HEK293 (cell line): Measurements from ENCODE around the gene SNX8.

ENCODE experiments used
- EGR2 ChIP-seq: fragments of 450-650 bp; formaldehyde crosslinking; IDR thresholded peaks from 2 replicates; pipeline ENCODE4 v1.5.1; 2016; ENCODE audit warnings: low read depth, missing biosample characterization, missing genetic modification characterization
- KLF16 ChIP-seq: fragments of 450-650 bp; formaldehyde crosslinking; IDR thresholded peaks from 2 replicates; pipeline ENCODE4 v1.5.1; 2017; ENCODE audit warnings: missing biosample characterization, missing genetic modification characterization
- MZF1 ChIP-seq: fragments of 450-650 bp; formaldehyde crosslinking; IDR thresholded peaks from 2 replicates; pipeline ENCODE4 v1.5.1; 2017; ENCODE audit warnings: missing biosample characterization, missing genetic modification characterization, borderline replicate concordance
- PRDM1 ChIP-seq: fragments of 450-650 bp; formaldehyde crosslinking; IDR thresholded peaks from 2 replicates; pipeline ENCODE4; 2016; ENCODE audit warnings: missing biosample characterization, missing genetic modification characterization
- SP3 ChIP-seq: fragments of 450-650 bp; formaldehyde crosslinking; IDR thresholded peaks from 2 replicates; pipeline ENCODE4 v1.5.1; 2016; ENCODE audit warnings: missing biosample characterization, missing genetic modification characterization
- SP7 ChIP-seq: fragments of 450-650 bp; formaldehyde crosslinking; IDR thresholded peaks from 2 replicates; pipeline ENCODE4 v1.5.1; 2016; ENCODE audit warnings: missing biosample characterization, missing genetic modification characterization
- TSHZ1 ChIP-seq: fragments of 450-650 bp; formaldehyde crosslinking; IDR thresholded peaks from 2 replicates; pipeline ENCODE4 v1.5.1; 2016; ENCODE audit warnings: missing biosample characterization, missing genetic modification characterization, borderline replicate concordance
- ZBTB26 ChIP-seq: fragments of 450-650 bp; formaldehyde crosslinking; optimal IDR thresholded peaks from 2 replicates; pipeline ENCODE3; 2016; ENCODE audit warnings: missing biosample characterization, mild to moderate bottlenecking, missing genetic modification characterization
- ZBTB48 ChIP-seq: fragments of 450-650 bp; formaldehyde crosslinking; IDR thresholded peaks from 2 replicates; pipeline ENCODE4 v1.5.1; 2016; ENCODE audit warnings: missing biosample characterization, missing genetic modification characterization
- ZFHX2 ChIP-seq: fragments of 450-650 bp; formaldehyde crosslinking; conservative IDR thresholded peaks from 2 replicates; pipeline ENCODE4 v1.5.1; 2016; ENCODE audit warnings: missing biosample characterization, missing genetic modification characterization
- ZFP3 ChIP-seq: fragments of 450-650 bp; formaldehyde crosslinking; IDR thresholded peaks from 2 replicates; pipeline ENCODE4 v1.5.1; 2016; ENCODE audit warnings: low read depth, missing biosample characterization, missing genetic modification characterization
- ZFP41 ChIP-seq: fragments of 450-650 bp; formaldehyde crosslinking; IDR thresholded peaks from 2 replicates; pipeline ENCODE4 v1.5.1; 2016; ENCODE audit warnings: missing biosample characterization, missing genetic modification characterization, borderline replicate concordance
- ZNF132 ChIP-seq: fragments of 450-650 bp; formaldehyde crosslinking; IDR thresholded peaks from 2 replicates; pipeline ENCODE4 v1.5.1; 2017; ENCODE audit warnings: missing biosample characterization, missing genetic modification characterization, borderline replicate concordance
- ZNF133 ChIP-seq: fragments of 450-650 bp; formaldehyde crosslinking; IDR thresholded peaks from 2 replicates; pipeline ENCODE4 v1.5.1; 2016; ENCODE audit warnings: missing biosample characterization, missing genetic modification characterization
- ZNF157 ChIP-seq: fragments of 450-650 bp; formaldehyde crosslinking; IDR thresholded peaks from 2 replicates; pipeline ENCODE4 v1.5.1; 2016; ENCODE audit warnings: missing biosample characterization, missing genetic modification characterization
- ZNF239 ChIP-seq: fragments of 450-650 bp; formaldehyde crosslinking; IDR thresholded peaks from 2 replicates; pipeline ENCODE4 v1.5.1; 2016; ENCODE audit warnings: missing biosample characterization, missing genetic modification characterization
- ZNF311 ChIP-seq: fragments of 450-650 bp; formaldehyde crosslinking; IDR thresholded peaks from 2 replicates; pipeline ENCODE4 v1.5.1; 2017; ENCODE audit warnings: missing biosample characterization, missing genetic modification characterization, borderline replicate concordance
- ZNF473 ChIP-seq: fragments of 450-650 bp; formaldehyde crosslinking; IDR thresholded peaks from 2 replicates; pipeline ENCODE4 v1.5.1; 2017; ENCODE audit warnings: missing biosample characterization, missing genetic modification characterization
- ZNF510 ChIP-seq: fragments of 450-650 bp; formaldehyde crosslinking; IDR thresholded peaks from 2 replicates; pipeline ENCODE4 v1.5.1; 2018; ENCODE audit warnings: mild to moderate bottlenecking, missing genetic modification characterization, missing biosample characterization; ENCODE audit not compliant: insufficient replicate concordance
- ZNF530 ChIP-seq: fragments of 450-650 bp; formaldehyde crosslinking; IDR thresholded peaks from 2 replicates; pipeline ENCODE4 v1.5.1; 2016; ENCODE audit warnings: low read depth, missing biosample characterization, missing genetic modification characterization
- ZNF701 ChIP-seq: fragments of 450-650 bp; formaldehyde crosslinking; IDR thresholded peaks from 2 replicates; pipeline ENCODE4 v1.5.1; 2016; ENCODE audit warnings: missing biosample characterization, missing genetic modification characterization
- ZNF76 ChIP-seq: fragments of 450-650 bp; formaldehyde crosslinking; IDR thresholded peaks from 2 replicates; pipeline ENCODE4; 2016; ENCODE audit warnings: low read depth, missing biosample characterization, missing genetic modification characterization, borderline replicate concordance
- ZNF837 ChIP-seq: fragments of 450-650 bp; formaldehyde crosslinking; IDR thresholded peaks from 2 replicates; pipeline ENCODE4 v1.5.1; 2016; ENCODE audit warnings: missing biosample characterization, missing genetic modification characterization
- ZSCAN30 ChIP-seq: fragments of 450-650 bp; IDR thresholded peaks from 2 replicates; pipeline ENCODE4 v1.5.1; 2018; ENCODE audit warnings: missing biosample characterization, mild to moderate bottlenecking, missing genetic modification characterization, moderate library complexity
- TF ChIP-seq, protein P1 (sequence below): fragments of 450-650 bp; formaldehyde crosslinking; conservative IDR thresholded peaks from 2 replicates; pipeline ENCODE4 v1.5.1; 2016; ENCODE audit warnings: low read depth, missing biosample characterization, missing genetic modification characterization
- TF ChIP-seq, protein P2 (sequence below): fragments of 450-650 bp; formaldehyde crosslinking; IDR thresholded peaks from 2 replicates; pipeline ENCODE4 v1.5.1; 2017; ENCODE audit warnings: missing biosample characterization, mild to moderate bottlenecking, missing genetic modification characterization, moderate library complexity
- TF ChIP-seq, protein P3 (sequence below): fragments of 450-650 bp; formaldehyde crosslinking; IDR thresholded peaks from 2 replicates; pipeline ENCODE4 v1.5.1; 2016; ENCODE audit warnings: missing biosample characterization, missing genetic modification characterization
- TF ChIP-seq, protein P4 (sequence below): fragments of 450-650 bp; formaldehyde crosslinking; IDR thresholded peaks from 2 replicates; pipeline ENCODE4 v1.5.1; 2016; ENCODE audit warnings: missing biosample characterization, missing genetic modification characterization

SNX8 gene

GRCh38 chr7:2353936-2354185 is 39.6 kb upstream of the SNX8 start (continued):
- TF ChIP-seq, protein P1, sequence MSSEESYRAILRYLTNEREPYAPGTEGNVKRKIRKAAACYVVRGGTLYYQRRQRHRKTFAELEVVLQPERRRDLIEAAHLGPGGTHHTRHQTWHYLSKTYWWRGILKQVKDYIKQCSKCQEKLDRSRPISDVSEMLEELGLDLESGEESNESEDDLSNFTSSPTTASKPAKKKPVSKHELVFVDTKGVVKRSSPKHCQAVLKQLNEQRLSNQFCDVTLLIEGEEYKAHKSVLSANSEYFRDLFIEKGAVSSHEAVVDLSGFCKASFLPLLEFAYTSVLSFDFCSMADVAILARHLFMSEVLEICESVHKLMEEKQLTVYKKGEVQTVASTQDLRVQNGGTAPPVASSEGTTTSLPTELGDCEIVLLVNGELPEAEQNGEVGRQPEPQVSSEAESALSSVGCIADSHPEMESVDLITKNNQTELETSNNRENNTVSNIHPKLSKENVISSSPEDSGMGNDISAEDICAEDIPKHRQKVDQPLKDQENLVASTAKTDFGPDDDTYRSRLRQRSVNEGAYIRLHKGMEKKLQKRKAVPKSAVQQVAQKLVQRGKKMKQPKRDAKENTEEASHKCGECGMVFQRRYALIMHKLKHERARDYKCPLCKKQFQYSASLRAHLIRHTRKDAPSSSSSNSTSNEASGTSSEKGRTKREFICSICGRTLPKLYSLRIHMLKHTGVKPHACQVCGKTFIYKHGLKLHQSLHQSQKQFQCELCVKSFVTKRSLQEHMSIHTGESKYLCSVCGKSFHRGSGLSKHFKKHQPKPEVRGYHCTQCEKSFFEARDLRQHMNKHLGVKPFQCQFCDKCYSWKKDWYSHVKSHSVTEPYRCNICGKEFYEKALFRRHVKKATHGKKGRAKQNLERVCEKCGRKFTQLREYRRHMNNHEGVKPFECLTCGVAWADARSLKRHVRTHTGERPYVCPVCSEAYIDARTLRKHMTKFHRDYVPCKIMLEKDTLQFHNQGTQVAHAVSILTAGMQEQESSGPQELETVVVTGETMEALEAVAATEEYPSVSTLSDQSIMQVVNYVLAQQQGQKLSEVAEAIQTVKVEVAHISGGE (tag by site-specific recombination), result no peak
- TF ChIP-seq ZNF132 (no peak), EGR2 (peak; percentile 69), ZSCAN30 (peak; percentile 21; the same call in 1 of the 2 replicates), ZNF510 (tag by site-specific recombination) (no peak), ZNF530 (tag by site-specific recombination) (no peak), ZNF701 (tag by site-specific recombination) (no peak), ZNF837 (tag by site-specific recombination) (no peak), MZF1 (tag by site-specific recombination) (no peak), SP3 (tag by site-specific recombination) (no peak), ZNF76 (tag by site-specific recombination) (no peak), ZBTB48 (tag by site-specific recombination) (0 out of 2 replicates have a peak, but pooled peaks have one; percentile 55), ZFP41 (no peak), KLF16 (tag by site-specific recombination) (peak; percentile 74; the same call in 1 of the 2 replicates), TSHZ1 (tag by site-specific recombination) (no peak), ZFHX2 (tag by site-specific recombination) (peak; percentile 73), ZNF133 (no peak), ZNF311 (no peak), ZBTB26 (peak; percentile 69), ZFP3 (tag by site-specific recombination) (no peak), ZNF473 (no peak), SP7 (tag by site-specific recombination) (no peak; the same call in 1 of the 2 replicates), ZNF239 (tag by site-specific recombination) (no peak), ZNF157 (tag by site-specific recombination) (no peak), PRDM1 (tag by site-specific recombination) (no peak)
- TF ChIP-seq, protein P2, sequence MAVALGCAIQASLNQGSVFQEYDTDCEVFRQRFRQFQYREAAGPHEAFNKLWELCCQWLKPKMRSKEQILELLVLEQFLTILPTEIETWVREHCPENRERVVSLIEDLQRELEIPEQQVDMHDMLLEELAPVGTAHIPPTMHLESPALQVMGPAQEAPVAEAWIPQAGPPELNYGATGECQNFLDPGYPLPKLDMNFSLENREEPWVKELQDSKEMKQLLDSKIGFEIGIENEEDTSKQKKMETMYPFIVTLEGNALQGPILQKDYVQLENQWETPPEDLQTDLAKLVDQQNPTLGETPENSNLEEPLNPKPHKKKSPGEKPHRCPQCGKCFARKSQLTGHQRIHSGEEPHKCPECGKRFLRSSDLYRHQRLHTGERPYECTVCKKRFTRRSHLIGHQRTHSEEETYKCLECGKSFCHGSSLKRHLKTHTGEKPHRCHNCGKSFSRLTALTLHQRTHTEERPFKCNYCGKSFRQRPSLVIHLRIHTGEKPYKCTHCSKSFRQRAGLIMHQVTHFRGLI (tag by site-specific recombination), result no peak
- TF ChIP-seq, protein P3, sequence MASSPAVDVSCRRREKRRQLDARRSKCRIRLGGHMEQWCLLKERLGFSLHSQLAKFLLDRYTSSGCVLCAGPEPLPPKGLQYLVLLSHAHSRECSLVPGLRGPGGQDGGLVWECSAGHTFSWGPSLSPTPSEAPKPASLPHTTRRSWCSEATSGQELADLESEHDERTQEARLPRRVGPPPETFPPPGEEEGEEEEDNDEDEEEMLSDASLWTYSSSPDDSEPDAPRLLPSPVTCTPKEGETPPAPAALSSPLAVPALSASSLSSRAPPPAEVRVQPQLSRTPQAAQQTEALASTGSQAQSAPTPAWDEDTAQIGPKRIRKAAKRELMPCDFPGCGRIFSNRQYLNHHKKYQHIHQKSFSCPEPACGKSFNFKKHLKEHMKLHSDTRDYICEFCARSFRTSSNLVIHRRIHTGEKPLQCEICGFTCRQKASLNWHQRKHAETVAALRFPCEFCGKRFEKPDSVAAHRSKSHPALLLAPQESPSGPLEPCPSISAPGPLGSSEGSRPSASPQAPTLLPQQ (tag by site-specific recombination), result peak; percentile 59; the same call in 1 of the 2 replicates
- TF ChIP-seq, protein P4, sequence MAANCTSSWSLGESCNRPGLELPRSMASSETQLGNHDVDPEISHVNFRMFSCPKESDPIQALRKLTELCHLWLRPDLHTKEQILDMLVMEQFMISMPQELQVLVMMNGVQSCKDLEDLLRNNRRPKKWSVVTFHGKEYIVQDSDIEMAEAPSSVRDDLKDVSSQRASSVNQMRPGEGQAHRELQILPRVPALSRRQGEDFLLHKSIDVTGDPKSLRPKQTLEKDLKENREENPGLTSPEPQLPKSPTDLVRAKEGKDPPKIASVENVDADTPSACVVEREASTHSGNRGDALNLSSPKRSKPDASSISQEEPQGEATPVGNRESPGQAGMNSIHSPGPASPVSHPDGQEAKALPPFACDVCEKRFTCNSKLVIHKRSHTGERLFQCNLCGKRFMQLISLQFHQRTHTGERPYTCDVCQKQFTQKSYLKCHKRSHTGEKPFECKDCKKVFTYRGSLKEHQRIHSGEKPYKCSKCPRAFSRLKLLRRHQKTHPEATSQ, result no peak
- TF ChIP-seq, all 188 proteins: peak for 16
